GM19193 (cell line): Measurements from ENCODE around the gene SMIM20.
A peak's percentile ranks its signal among the peaks of the same experiment; 100 is the strongest.

ENCODE experiments used
- POLR2A ChIP-seq: IDR thresholded peaks from 4 replicates; pipeline ENCODE4 v1.6.1; 2011; ENCODE audit not compliant: insufficient read depth, insufficient read length; ENCODE audit errors: extremely low read depth

The SMIM20 gene

GRCh38 chr4:25913851-25914669 lies at the start of gene SMIM20:
TSS of gene SMIM20 (plus strand) at chr4:25914220. CDS start at chr4:25914314, 94 bp downstream.
- peak; percentile 87 for TF ChIP-seq POLR2A

GRCh38 chr4:25865586-25865985 lies 48.4 kb upstream of the SMIM20 start:
- no peak for TF ChIP-seq POLR2A

GRCh38 chr4:25867781-25868294 lies 46.2 kb upstream of the SMIM20 start:
- no peak for TF ChIP-seq POLR2A

- TF ChIP-seq POLR2A = no peak
Measured at GRCh38 chr4:25870081-25870480, 43.9 kb upstream of the SMIM20 start.

DNA sequence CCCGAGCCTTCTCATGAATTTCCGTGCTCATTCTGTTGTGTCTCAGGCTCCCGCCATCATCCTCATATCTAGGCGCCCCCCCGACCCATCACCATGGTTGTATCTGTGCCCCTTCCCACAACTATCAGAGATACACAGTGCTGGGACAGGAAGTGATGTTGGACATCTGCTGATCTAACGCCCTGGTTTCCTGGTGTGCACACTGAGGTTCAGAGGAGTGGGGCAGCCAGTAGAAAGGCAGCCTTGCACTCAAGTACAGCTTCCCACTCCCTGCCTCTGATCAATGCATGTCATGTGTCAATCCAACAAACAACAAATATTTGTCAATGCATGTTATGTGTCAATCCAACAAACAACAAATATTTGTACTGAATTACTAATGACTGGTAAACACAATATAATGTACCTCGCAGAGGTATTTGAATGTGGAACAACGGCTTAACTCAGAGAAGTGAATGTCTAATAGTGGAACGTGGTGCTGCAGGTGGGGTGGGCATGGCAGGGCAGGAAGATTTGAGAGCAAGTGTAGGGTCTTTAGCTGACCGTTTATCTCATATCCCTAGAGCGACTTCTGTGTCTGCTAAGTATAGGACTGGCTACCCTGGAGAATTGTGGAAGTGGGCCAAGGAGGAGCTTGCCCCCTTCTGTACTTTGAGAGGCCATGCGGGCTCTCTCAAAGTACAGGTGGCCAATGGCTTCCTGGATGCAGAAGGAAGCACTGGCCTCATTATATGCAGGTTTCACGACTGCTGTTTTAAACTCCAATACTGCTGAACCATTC lies 41.0 kb upstream of the SMIM20 start:
- TF ChIP-seq POLR2A = no peak

- no peak for TF ChIP-seq POLR2A
Measured at GRCh38 chr4:25873632-25874129, 40.3 kb upstream of the SMIM20 start.

DNA sequence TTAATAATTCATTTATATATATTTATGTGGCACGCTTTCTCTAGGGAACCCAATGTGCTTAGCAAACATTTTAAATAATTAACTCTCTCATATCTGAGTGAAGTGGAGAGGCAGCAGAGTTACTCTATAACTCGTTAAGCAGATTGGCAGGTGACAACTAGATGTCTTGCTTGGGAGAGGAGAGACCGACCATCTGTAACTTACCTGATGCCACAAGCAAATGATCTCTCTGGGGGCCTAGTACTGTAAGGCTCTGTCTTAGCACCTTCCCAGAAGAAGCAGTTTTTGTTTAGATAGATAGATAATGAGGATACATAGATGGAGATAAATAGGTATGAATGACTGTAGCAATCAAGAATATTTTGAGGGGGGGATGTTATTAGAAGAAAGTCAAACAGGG lies 39.4 kb upstream of the SMIM20 start:
- no peak for TF ChIP-seq POLR2A

GRCh38 chr4:25875281-25875745 lies 38.7 kb upstream of the SMIM20 start:
- TF ChIP-seq POLR2A = no peak

- TF ChIP-seq POLR2A = no peak
Measured at GRCh38 chr4:25878676-25879075, 35.3 kb upstream of the SMIM20 start.

- TF ChIP-seq POLR2A = no peak
Measured at GRCh38 chr4:25879091-25879584, 34.9 kb upstream of the SMIM20 start.

- no peak for TF ChIP-seq POLR2A
Measured at GRCh38 chr4:25879587-25879986, 34.4 kb upstream of the SMIM20 start.

DNA sequence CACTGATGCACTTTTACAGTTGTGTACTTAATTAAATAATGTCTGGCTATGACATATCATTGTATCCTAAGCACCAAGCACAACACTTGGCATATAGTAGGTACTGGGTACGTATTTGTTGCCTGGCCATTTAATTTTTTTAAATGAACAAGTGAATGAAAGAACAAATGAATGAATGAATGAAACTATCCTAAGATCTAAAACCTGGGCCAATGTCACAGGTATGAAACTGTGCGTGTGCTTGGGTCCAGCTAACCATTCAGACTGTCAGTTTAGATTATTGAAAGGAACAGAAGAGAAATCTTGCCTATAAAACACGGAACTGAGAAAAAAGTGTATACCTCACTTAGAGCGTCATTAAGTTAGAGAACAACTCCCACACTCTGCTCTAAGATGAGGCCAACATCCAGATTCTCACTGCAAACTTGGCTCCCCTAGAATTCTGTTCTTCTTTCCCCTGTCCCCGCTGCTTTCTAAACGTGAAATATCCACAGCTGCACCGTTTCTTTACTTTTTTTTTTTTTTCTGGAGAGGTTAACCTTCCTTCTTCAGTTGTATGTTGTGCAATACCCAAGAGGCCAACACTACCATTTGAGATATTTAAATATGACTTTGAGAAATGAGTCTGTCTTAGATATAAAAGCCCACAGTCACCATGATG lies 33.9 kb upstream of the SMIM20 start:
- TF ChIP-seq POLR2A = no peak

GRCh38 chr4:25881193-25881592 lies 32.8 kb upstream of the SMIM20 start:
- TF ChIP-seq POLR2A = no peak

- TF ChIP-seq POLR2A = no peak
Measured at GRCh38 chr4:25882226-25882625, 31.8 kb upstream of the SMIM20 start.

GRCh38 chr4:25883565-25883964 lies 30.5 kb upstream of the SMIM20 start:
- TF ChIP-seq POLR2A = no peak
